K562 (cell line): ENCODE data around the gene ATP6V0E2. TPM values are rescaled to one million over a fixed set of nuclear protein-coding genes. Genes with fewer than 3 reads are reported as not detected.

Experiments
- ATAC-seq: fragments of 200-7000 bp; cut with Tn5 transposase; 3 replicates; pipeline ENCODE4 v1.9.1; 2020; ENCODE audit warnings: moderate library complexity
- BruUV-seq: library from RNA; stranded (reverse); fragments of 400-500 nt; replicated peaks from 2 replicates; lab custom pipeline; 2021; lab: Mats Ljungman, UMichigan
- CTCF ChIA-PET: fragments of 300-600 bp; formaldehyde crosslinking; extraction: SDS; loops from one replicate; lab custom pipeline; 2021; ENCODE audit warnings: low intra/inter-chr PET ratio; lab: Yijun Ruan, JAX
- POLR2A ChIA-PET: fragments of 300-600, 350-650 bp; sonication (Branson Sonifier 250); formaldehyde crosslinking; extraction: SDS; loops from one replicate; lab custom pipeline; 2021; ENCODE audit warnings: antibody characterized with exemption, inconsistent platforms; lab: Yijun Ruan, JAX
- DNase-seq, 4 experiments: peaks; one replicate each; pipeline versions ENCODE4 v3.0.0 to v3.0.0-alpha.2; 2011 to 2018; ENCODE audit warnings: low spot score in 3 of 4, mixed read lengths in 3 of 4; ENCODE audit errors: extremely low read depth in 1 of 4
- FAIRE-seq: peaks from 2 replicates; lab custom pipeline; 2011; peaks lifted over from hg19 to GRCh38; lab: Jason Lieb, UNC
- H2AFZ ChIP-seq: 2 replicates; pipeline ENCODE4 v1.6.0; 2011; ENCODE audit warnings: low read depth, low read length, control low read depth, inconsistent platforms
- H3K27ac ChIP-seq: fragments of 200-600 bp; 3 replicates; pipeline ENCODE4 v1.8.0; 2011; ENCODE audit warnings: low read depth, mild to moderate bottlenecking, control low read depth, inconsistent platforms, low read length, moderate library complexity, mixed read lengths; ENCODE audit errors: extremely low read depth
- H3K27me3 ChIP-seq, 2 experiments: fragments of 300-600 bp in 1 of 2; 2 replicates in 1 of 2; 3 replicates in 1 of 2; pipeline versions ENCODE4 v1.6.0 to v1.8.0; 2011; ENCODE audit warnings: inconsistent platforms in 2 of 2, low read length in 2 of 2, mild to moderate bottlenecking in 1 of 2, mixed read lengths in 1 of 2, moderate library complexity in 1 of 2; ENCODE audit not compliant: control insufficient read depth in 2 of 2, insufficient read depth in 2 of 2
- H3K36me3 ChIP-seq: fragments of 300-600 bp; 3 replicates; pipeline ENCODE4 v1.8.0; 2011; ENCODE audit warnings: mild to moderate bottlenecking, low read length, inconsistent platforms; ENCODE audit not compliant: control insufficient read depth, insufficient read depth
- H3K4me1 ChIP-seq, 2 experiments: fragments of 200-600 bp in 1 of 2; replicated peaks in 1 of 2; 2 replicates in 1 of 2; 3 replicates in 1 of 2; pipeline versions ENCODE4 v1.5.1 to v1.8.0; 2011; ENCODE audit warnings: inconsistent platforms in 2 of 2, low read length in 2 of 2, mild to moderate bottlenecking in 1 of 2, mixed read lengths in 1 of 2, moderate library complexity in 1 of 2; ENCODE audit not compliant: control insufficient read depth in 2 of 2, insufficient read depth in 2 of 2
- H3K4me2 ChIP-seq: 2 replicates; pipeline ENCODE4 v1.6.1; 2011; ENCODE audit warnings: low read length, control low read depth, inconsistent platforms, mixed read lengths; ENCODE audit not compliant: insufficient read depth
- H3K4me3 ChIP-seq: fragments of 200-600 bp; sonication (generic), shearing (Covaris generic); 2 replicates; pipeline ENCODE4 v1.5.1; 2016; ENCODE audit warnings: control low read depth, inconsistent platforms
- H3K79me2 ChIP-seq: fragments of 200-600 bp; 3 replicates; pipeline ENCODE4 v1.8.0; 2011; ENCODE audit warnings: low read length, inconsistent platforms; ENCODE audit not compliant: control insufficient read depth, insufficient read depth
- H3K9ac ChIP-seq, 2 experiments: 2 replicates each; pipeline versions ENCODE4 v1.6.0 to v1.6.1; 2011; ENCODE audit warnings: low read depth in 2 of 2, low read length in 2 of 2, control low read depth in 1 of 2, inconsistent platforms in 1 of 2, mild to moderate bottlenecking in 1 of 2, mixed read lengths in 1 of 2; ENCODE audit not compliant: insufficient read depth in 1 of 2
- H3K9me1 ChIP-seq: one replicate; pipeline ENCODE4 v1.6.0; 2011; ENCODE audit warnings: inconsistent platforms, mild to moderate bottlenecking, low read length, moderate library complexity; ENCODE audit not compliant: control insufficient read depth, insufficient read depth
- H3K9me3 ChIP-seq: replicated peaks from 2 replicates; pipeline ENCODE4 v1.5.1; 2011; ENCODE audit warnings: low read depth, low read length, inconsistent platforms; ENCODE audit not compliant: control insufficient read depth, insufficient read depth
- H4K20me1 ChIP-seq: replicated peaks from 2 replicates; pipeline ENCODE4 v1.6.1; 2011; ENCODE audit warnings: low read length, inconsistent platforms, mixed read lengths; ENCODE audit not compliant: control insufficient read depth, insufficient read depth
- POLR2H ChIP-seq: IDR thresholded peaks from 2 replicates; pipeline ENCODE4 v1.6.1; 2016; ENCODE audit warnings: missing genetic modification characterization, low read depth, mild to moderate bottlenecking, control low read depth, missing compliant biosample characterization, moderate library complexity
- TFE3 ChIP-seq: fragments of 450-650 bp; formaldehyde crosslinking; IDR thresholded peaks from 2 replicates; pipeline ENCODE4 v1.4.0; 2020; ENCODE audit warnings: mild to moderate bottlenecking, mixed read lengths
- WGBS: fragments of 100-300 bp; shearing (Covaris generic); methylation state at CpG from one replicate; pipeline ENCODE4 v1.1.6; 2016; ENCODE audit warnings: low coverage, mixed read lengths; ENCODE audit not compliant: insufficient coverage; ENCODE audit errors: missing lambda C conversion rate; 5-methylcytosine and 5-hydroxymethylcytosine counted together
- in situ Hi-C: fragments of 300-500 bp; cut with MboI; formaldehyde crosslinking; loops from 4 replicates; pipeline ENCODE4 v1.15.0; 2018; ENCODE audit warnings: inconsistent platforms, mixed read lengths
- intact Hi-C: fragments of 100-400 bp; cut with micrococcal nuclease; formaldehyde crosslinking; loops from 2 replicates; pipeline ENCODE4 v1.14.2; 2022
- polyA plus RNA-seq, 8 experiments: library from polyadenylated mRNA; depleted of rRNA in 4 of 8; stranded (reverse) in 5 of 8; unstranded in 3 of 8; fragments of >200 nt; fragmentation: Nextera tagmentation in 2 of 8; fragmentation: Illumina TruSeq in 1 of 8; extraction: Ambion mirVana in 2 of 8; extraction: Trizol in 1 of 8; gene quantifications; 2 replicates each; pipeline versions ENCODE4 v1.2.1 to v1.2.3, GENCODE V29; 2011 to 2014; ENCODE audit warnings: inconsistent platforms in 1 of 8, missing spikeins in 1 of 8
- total RNA-seq, 7 experiments: library from RNA; depleted of rRNA in 6 of 7; stranded (reverse); fragments of >200 nt in 6 of 7; fragmentation: Illumina TruSeq in 2 of 7; extraction: Trizol in 2 of 7; gene quantifications; 2 replicates each; pipeline versions ENCODE4 v1.2.1 to v1.2.3, GENCODE V29; 2011 to 2021; ENCODE audit warnings: low replicate concordance in 1 of 7

Gene ATP6V0E2
- total and polyA plus RNA-seq, 9 of the 15 experiments (the other 6 are each of a cell fraction or from before 2014, with no cell fraction given) = 0.55 to 18.5 (median 10.9) TPM

DNA sequence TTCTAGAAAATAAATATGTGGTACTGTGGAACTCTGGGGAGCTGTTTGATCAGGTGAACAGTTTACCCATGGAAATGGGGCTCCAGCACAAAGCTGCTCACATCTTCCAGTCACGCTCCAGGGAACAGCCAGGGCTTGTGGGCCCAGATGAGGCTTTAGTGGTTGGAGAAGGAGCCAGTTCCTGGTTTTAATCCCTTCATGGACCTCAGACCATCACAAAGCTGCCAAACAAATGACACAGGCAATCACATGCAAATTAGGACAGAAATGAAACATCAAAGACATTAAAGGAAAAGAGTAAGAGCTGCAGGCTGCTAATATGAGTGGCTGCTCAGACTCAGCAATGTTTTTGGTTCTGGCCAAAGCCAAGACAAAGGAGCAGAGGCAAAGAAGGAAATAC, 2.2 kb upstream of the ATP6V0E2 start:
- no peak overlapping the region for H3K27ac ChIP-seq
- in situ Hi-C loops = loop anchor here (25.0 kb wide), 1 partner anchor 166 kb away; no protein-coding TSS in a partner anchor
- 100% methylated on average over 1 of the region's 1 CpG for WGBS
- peaks cover 6 to 25% of the 10 kb centered on the region in 2 experiments; a peak in 4 of 5 replicates for H3K27me3 ChIP-seq
- BruUV-seq = no TSS peak
- 0 out of 2 replicates have a peak, but pooled peaks cover 10% of the 10 kb centered on the region for H4K20me1 ChIP-seq
- H3K4me1 ChIP-seq = peaks cover 15 to 27% of the 10 kb centered on the region in 2 experiments
- no peak overlapping the region for H2AFZ ChIP-seq
- H3K36me3 ChIP-seq = no peaks in the 10 kb centered on the region
- no peak for TF ChIP-seq TFE3
- TF ChIP-seq POLR2H (tag) = no peak
- TF ChIP-seq, all 486 proteins: peak for 0
- H3K79me2 ChIP-seq = no peaks in the 10 kb centered on the region
- ATAC-seq (no peak), DNase-seq (no peak), FAIRE-seq (no peak)
- CTCF ChIA-PET = interaction anchor here (0.7 kb wide), 1 partner anchor 11 kb away, joined by 4 read pairs; no protein-coding TSS in a partner anchor
- intact Hi-C loops = no loop called here
- POLR2A ChIA-PET = interaction anchor here (0.5 to 1.7 kb wide), 7 partner anchors 12 to 1285 kb away, joined by 3 to 6 read pairs (median 3); no protein-coding TSS in a partner anchor
- no peak overlapping the region for H3K4me3 ChIP-seq
- H3K4me2 ChIP-seq = no peak overlapping the region
- no peaks in the 10 kb centered on the region for H3K9me3 ChIP-seq
- H3K9ac ChIP-seq = no peak overlapping the region
- H3K9me1 ChIP-seq = no peaks in the 10 kb centered on the region
